Forelimb muscle (tissue), 1 donor: ENCODE results near the gene DAGLA. TPM values are rescaled to one million over a fixed set of nuclear protein-coding genes. Genes with fewer than 3 reads are reported as not detected.
"Not testable (repeated sequence)": the region's sequence is repeated elsewhere in the genome, so short reads cannot be mapped to it uniquely, and the experiment has no call there.

Experiments
- DNase-seq: peaks from one replicate; pipeline ENCODE4 v3.0.0-alpha.2; 2013; ENCODE audit warnings: low read depth
- polyA plus RNA-seq: library from polyadenylated mRNA; unstranded; fragments of 120-200 nt; gene quantifications from one replicate; pipeline ENCODE4 v1.2.1, GENCODE V29; 2013; ENCODE audit not compliant: insufficient read length

Gene DAGLA
- polyA plus RNA-seq, 1 donor = 4.6 TPM

- DNase-seq = no peak
Measured at GRCh38 chr11:61659413-61660196, 20.6 kb upstream of the DAGLA start.

- DNase-seq = not testable (repeated sequence)
Measured at GRCh38 chr11:61660997-61661396, 19.2 kb upstream of the DAGLA start.

GRCh38 chr11:61666684-61667297 lies 13.4 kb upstream of the DAGLA start:
- no peak for DNase-seq

GRCh38 chr11:61667684-61668305 lies 12.4 kb upstream of the DAGLA start:
- no peak for DNase-seq

- no peak for DNase-seq
Measured at GRCh38 chr11:61669417-61669816, 10.8 kb upstream of the DAGLA start.

- DNase-seq = no peak
Measured at GRCh38 chr11:61670626-61671025, 9.6 kb upstream of the DAGLA start.

- no peak for DNase-seq
Measured at GRCh38 chr11:61671527-61671926, 8.7 kb upstream of the DAGLA start.

GRCh38 chr11:61673946-61674467 lies 6.2 kb upstream of the DAGLA start:
- not testable (repeated sequence) for DNase-seq

GRCh38 chr11:61675826-61676225 lies 4.4 kb upstream of the DAGLA start:
- DNase-seq = no peak

- DNase-seq = no peak
Measured at GRCh38 chr11:61679296-61679695, 895 bp upstream of the DAGLA start.

GRCh38 chr11:61680622-61681221 lies 531 bp downstream of the DAGLA start:
- no peak for DNase-seq

- no peak for DNase-seq
Measured at GRCh38 chr11:61682093-61682732, 2.0 kb downstream of the DAGLA start.

GRCh38 chr11:61682906-61683675 lies 2.9 kb downstream of the DAGLA start:
- no peak for DNase-seq

GRCh38 chr11:61683961-61684869 lies 4.0 kb downstream of the DAGLA start:
- no peak for DNase-seq

GRCh38 chr11:61684870-61685616 lies 4.9 kb downstream of the DAGLA start:
- no peak for DNase-seq

GRCh38 chr11:61685617-61685967 lies 5.4 kb downstream of the DAGLA start:
- no peak for DNase-seq

GRCh38 chr11:61686066-61686465 lies 5.9 kb downstream of the DAGLA start:
- no peak for DNase-seq

GRCh38 chr11:61686469-61686868 lies 6.3 kb downstream of the DAGLA start:
- no peak for DNase-seq

- DNase-seq = no peak
Measured at GRCh38 chr11:61687420-61687819, 7.2 kb downstream of the DAGLA start.
